Measurements from ENCODE around the gene LRP11.
"Not testable (repeated sequence)": the region's sequence is repeated elsewhere in the genome, so short reads cannot be mapped to it uniquely, and the experiment has no call there.

The LRP11 gene

DNA sequence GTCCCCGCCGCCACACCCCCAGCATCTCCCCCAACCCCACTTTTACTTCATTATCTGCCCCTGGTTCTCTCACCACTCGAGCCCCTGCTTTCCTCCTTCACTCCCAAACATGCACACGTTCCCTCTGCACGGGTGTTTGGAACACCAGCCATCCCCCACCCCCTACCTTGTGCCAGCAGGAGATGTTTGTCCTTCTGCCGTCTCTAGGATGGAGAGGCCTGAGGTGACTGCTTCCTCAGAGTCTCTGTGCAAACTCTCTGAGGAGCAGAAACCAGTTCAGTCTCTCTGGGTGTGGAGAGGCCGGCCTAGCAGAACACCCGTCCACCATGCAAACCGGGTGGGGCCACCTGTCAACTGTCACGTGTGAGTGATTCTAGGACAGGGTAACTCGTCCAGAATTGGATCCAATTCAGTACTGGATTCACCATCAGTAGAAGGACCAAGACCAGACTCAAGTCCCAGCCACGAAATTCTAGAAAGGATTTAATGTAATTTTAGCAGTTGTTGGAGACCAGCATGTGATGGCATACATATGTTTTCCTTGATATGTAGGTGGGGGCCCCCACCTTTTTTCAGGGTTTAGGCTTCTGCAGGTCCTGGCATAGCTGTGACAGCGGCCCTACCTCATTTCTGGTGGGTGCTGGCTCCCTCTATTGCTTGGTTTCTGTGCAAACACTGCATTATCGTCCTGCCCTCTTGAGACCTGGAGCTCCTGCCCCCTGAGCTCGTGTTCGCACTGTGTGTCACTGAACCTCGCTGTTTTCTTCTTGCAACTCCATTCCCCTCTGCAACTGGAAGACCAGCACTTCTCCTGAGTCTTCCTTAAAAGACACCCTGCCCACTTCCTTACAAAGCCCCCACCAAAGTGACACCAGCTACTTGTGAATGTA, 33.9 kb upstream of the LRP11 start, which contains the start of gene RAET1E:
Gene RAET1E (minus strand): TSS at position 259 of the 890 bp plus-strand sequence. CDS start 7,212 bp downstream, outside the sequence.
- no peak for DNase-seq

DNA sequence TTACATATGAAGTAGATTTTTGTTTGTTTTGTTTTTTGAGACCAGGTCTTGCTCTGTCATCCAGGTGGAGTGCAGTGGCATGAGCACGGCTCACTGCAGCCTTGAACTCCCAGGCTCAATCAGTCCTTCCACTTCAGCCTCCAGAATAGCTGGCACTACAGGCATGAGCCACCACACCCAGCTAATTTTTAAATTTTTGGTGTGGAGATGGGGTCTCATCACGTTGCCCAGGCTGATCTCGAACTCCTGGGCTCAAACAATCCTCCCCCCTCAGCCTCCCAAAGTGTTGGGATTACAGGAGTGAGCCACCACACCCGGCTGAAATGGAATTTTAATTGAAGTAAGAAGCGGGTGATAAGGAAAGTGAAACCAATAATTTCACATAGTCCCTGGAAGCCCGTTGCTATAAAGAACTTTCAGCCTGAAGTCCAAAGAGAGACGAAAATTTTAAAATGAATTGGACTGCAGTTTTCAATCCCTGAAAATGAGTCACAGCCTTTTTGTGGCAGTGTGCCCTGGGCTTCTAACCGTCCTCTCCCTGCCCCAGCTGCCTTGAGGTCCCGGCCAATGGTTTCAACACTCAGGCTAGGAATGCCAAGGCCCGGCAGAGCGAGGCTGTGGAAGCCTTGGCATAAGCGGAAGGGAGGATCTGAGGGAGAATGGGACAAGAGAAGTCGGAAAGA, 33.0 kb upstream of the LRP11 start:
- DNase-seq, result no peak

- no peak for DNase-seq
These were observed 32.3 kb upstream of the LRP11 start for GRCh38 chr6:149896491-149896890.

DNA sequence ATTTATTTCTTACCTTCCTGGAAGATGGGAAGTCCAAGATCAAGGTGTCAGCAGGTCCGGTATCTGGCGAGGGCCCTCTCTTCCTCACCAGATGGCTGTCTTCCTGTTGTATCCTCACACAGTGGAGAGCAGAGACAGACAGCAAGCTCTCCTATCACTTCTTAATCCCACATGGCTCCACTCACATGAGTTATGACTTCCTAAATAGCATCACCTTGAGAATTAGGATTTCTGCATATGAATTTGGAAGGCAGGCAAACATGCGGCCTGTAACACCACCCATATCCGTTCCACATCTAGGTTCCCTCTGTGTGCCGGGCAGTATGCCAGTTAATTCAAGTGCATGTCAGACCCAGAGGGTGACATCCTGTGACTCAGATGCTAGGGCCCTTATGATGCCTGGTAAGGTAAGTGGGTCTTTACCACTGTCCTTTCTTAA, 31.7 kb upstream of the LRP11 start:
- no peak for DNase-seq

DNA sequence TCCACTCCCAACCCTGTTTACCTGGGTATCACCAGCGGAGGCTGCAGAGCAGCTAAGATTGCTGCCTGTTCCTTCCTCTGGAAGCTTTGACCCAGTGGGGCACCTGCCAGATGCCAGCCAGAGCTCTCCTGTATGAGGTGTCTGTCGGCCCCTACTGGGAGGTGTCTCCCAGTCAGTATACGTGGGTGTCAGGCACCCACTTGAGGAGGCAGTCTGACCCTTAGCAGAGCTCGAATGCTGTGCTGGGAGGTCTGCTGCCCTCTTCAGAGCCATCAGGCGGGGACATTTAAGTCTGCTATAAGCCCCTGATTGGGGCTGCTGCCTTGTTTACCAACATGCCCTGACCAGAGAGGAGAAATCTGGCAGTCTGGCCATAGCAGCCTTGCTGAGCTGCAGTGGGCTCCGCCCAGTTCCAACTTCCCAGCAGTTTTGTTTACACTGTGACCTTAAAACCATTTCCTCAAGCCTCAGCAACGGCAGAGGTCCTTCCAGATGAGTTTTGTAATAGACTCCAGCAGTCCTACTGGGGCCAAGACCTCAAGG, 31.0 kb upstream of the LRP11 start:
- DNase-seq, result no peak

DNA sequence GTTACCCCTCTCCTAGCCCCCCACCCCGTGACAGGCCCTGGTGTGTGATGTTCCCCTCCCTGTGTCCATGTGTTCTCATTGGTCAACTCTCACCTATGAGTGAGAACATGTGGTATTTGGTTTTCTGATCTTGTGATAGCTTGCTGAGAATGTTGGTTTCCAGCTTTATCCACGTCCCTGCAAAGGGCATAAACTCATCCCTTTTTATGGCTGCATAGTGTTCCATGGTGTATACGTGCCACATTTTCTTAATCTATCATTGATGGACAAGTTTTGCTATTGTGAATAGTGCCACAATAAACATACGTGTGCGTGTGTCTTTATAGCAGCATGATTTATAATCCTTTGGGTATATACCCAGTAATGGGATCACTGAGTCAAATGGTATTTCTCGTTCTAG, 27.7 kb upstream of the LRP11 start:
- not testable (repeated sequence) for DNase-seq

DNA sequence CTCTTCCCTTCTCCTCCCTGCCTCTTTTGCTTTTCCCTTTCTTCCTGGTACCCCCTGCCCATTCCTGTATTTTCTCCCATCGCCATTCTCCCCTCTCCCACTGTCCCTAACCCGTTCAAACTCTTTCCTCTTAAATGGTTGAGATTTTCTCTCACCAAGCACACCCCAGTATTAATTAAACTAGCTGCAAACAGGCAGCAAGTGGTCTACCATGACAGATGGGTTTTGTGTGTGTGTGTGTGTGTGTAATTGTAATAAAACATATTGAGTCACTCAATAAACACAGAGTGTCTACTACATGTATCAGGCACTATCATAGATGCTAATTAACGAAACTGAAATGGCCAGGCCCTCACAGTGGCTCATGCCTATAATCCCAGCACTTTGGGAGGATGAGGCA, 27.1 kb upstream of the LRP11 start:
- DNase-seq, result no peak

GRCh38 chr6:149890629-149891045, 26.5 kb upstream of the LRP11 start:
- DNase-seq, result no peak

GRCh38 chr6:149889326-149889725, 25.2 kb upstream of the LRP11 start:
- no peak for DNase-seq

DNA sequence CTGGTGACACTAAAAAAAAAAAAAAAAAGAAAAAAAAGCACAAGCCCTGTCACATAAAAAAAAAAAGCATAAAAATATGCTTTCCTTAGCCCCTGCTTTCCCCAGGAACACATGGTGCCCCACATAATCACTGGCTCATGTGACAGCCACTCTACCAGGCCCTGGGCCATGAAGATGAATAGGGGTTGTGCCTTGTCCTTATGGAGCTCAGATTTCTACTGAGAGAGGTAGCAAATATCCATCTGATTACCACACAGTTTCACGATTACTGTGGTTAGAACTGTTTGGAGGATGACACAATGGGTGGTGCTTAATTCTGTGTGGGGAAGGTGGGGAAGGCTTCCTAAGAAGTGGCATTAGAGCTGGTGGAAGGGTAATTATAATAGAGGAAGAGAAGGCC, 24.5 kb upstream of the LRP11 start:
- DNase-seq, result no peak

- DNase-seq, result no peak
These were observed 23.9 kb upstream of the LRP11 start for GRCh38 chr6:149888093-149888492.

DNA sequence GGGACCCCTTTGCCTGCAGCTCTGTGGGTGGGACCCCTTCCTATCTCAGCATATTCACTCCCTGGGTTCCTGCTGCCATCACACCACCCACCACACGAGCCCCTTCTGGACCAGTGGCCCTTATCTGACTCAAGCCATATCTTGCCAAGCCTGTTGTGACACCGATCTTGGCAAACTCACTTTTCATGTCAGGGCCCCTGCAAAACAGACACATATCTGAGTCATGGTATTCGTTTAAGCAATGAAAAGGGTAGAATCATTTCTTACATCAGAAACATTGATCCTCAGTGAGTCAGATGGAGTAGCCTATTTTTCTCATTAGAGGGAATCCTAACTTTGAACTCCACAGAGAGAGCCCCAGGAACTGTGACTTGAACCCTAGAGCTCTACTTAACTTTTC, 23.2 kb upstream of the LRP11 start:
- DNase-seq, result no peak

- no peak for DNase-seq
These were observed 21.7 kb upstream of the LRP11 start for GRCh38 chr6:149885888-149886287.

DNA sequence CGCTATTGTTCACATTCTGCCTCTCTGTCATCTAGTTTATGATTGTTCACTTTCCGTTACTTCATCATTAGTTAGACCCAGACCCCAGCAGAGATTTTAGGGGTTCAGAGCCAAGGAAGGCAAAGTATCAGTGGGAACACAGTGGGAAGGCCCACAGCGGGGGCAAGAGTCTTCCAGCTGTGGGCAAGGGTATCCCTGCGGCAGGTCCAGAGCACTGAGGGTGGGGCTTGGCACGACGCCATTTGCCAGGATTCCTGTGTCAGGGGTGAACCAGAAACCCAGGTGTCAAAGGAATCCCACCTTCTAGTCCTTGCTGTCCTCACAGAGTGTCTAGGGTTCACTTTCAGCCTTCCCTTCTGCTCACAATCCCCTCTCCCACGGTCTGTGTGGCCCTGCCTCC, 20.5 kb upstream of the LRP11 start:
- no peak for DNase-seq

- no peak for DNase-seq
These were observed 20.1 kb upstream of the LRP11 start for GRCh38 chr6:149884215-149884614.

- DNase-seq, result no peak
These were observed 17.7 kb upstream of the LRP11 start for GRCh38 chr6:149881860-149882259.

DNA sequence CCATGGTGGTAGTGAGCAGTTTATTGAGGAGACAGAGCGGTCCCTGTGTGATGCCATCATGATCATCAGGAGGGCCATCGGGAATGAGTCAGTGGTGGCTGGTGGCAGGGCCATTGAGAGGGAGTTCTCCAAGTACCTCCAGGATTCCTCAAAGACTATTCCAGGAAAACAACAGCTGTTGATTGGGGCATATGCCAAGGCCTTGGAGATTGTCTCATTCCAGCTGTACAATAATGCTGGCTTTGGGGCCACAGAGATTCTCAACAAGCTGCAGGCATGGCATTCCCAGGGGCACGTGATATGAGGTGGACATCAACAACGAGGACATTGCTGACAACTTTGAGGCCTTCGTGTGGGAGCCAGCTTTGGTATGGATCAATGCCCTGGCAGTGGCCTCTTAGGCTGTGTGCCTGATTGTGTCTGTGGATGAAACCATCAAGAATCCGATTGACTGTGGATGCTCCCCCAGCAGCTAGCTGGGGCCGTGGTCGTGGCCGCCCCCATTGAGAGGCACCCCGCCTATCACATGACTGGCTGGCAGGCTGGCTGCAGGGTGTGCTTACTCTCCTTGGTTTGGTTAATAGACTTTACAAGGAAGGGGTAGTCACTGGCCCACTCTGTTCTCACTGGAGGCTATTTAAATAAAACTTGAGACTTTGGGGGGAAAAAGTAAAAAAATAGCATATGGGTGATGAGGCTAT, 17.1 kb upstream of the LRP11 start:
- DNase-seq, result no peak

DNA sequence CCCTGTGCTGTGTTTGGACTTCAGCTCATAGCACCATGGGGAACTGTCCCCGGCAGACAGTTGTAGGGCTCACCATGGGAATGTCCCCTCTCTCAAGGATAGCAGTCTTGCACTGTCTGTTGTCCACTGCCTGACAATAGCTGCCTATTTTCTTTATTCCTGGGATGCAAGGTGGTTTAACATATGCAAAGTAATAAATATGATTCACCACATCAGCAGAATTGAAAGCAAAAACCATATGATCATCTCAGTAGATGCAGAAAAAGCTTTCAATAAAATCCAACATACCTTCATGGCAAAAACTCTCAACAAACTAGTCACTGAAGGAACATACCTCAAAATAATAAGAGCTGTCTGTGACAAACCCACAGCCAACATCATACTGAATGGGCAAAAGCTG, 13.5 kb upstream of the LRP11 start:
- no peak for DNase-seq

DNA sequence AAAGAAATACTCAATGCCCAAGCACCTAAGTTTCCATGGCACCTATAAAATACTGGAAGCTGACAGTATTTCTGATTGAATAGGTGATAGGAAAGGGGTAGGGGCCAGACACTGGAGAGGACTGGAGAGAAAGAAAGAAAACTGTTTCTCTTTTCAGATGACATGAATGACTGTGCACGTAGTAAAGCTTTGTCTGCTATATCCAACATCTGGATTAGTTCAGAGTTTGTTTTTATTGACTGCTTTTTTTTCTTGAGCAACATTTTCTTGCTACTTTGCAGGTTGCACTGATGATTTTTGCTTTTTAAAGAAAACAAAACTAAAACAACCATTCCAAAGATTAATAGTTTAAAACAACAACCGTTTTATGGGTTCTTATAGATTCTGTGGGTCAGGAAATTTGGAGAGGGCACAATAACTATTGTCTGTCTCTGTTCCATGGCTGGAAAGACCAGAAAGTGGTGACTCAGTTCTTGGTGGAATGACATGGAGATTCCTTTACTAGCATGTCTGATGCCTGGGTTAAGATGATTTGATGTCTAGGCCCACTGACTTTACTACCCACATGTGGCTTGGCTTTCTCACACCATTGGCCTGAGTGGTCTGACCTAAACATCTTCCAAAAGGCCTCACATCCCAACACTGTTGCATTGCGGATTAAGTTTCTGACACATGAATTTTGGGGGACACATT, 12.2 kb upstream of the LRP11 start:
- DNase-seq, result no peak

GRCh38 chr6:149872233-149872632, 8.1 kb upstream of the LRP11 start:
- DNase-seq, result no peak

DNA sequence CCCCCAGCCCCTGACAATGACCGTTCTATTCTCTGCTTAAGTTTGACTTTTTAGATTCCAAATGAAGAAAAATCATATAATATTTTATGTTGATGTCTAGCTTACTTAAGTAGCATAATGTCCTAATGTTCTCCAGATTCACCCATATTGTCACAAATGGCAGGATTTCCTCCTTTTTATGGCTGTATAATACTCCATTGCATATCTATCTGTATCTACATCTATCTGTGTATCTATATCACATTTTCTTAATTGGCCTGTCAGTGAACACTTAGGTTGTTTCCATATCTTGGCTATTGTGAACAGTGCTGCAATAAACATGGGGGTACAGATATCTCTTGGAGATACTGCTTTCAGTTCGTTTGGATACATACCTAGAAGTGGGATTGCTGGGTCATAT, 7.0 kb upstream of the LRP11 start:
- no peak for DNase-seq

DNA sequence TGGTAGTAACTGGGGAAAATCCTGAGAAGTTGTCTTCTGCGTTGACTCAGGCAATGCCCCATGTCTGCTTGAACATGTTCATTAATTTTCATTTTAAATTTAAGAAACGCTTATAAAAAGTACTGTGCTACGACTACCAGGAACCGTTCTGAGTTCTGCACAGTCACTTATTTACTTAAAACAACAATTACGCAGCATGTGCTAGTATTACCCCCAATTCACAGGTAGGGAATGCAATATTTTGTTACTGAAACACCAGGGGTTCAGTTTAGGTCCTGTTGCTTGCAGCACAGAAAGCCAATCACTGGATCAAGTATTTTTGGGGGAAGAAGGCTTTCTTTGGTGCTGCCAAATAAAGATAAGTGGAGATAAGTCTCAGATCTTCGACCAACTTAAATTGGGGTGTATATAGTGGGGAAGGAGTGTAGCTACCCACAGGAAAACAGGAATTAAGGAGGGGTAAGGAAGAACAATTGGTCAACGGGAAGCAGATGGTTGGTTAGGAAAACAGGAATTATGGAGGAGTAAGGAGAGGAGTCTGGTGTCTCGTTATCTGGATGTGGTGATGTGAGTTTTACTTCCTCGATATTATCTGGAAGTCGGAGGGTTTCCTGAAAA, 5.2 kb upstream of the LRP11 start:
- no peak for DNase-seq

Measured in right forelimb (tissue), 1 donor.